Measurements from ENCODE around the gene SACM1L. TPM values are rescaled to one million over a fixed set of nuclear protein-coding genes. Genes with fewer than 3 reads are reported as not detected.

SACM1L gene
- total RNA-seq, 4 donors from 2014 or later, result 33.2 to 37.4 (median 36.2) TPM

DNA sequence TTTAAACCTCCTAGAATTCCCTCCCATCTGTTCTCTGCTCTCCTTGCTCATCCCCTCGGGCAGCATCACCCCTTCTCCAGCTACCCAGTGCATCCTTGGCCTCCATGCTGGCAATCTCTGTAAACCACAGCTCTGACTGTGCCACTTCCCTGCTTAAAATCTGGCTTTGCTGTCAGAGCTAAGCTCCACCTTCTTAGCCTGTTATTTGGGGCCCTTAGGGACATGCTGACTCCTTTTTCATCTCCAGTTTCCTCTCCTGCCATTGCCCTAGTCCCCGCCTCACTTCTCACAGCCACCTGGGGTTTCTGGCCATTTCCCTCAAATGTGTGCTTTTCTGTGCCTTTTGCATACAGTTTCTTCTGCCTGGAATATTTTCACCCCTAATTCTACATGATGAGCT is 101.4 kb downstream of the SACM1L start:
- no peak for TF ChIP-seq POLR2A (IDR thresholded peaks at IDR 0.05; ENCODE audit: low read depth)
- no peak for TF ChIP-seq POLR2AphosphoS5 (IDR thresholded peaks at IDR 0.05)
- no peak for TF ChIP-seq EP300 (IDR thresholded peaks at IDR 0.05)
- TF ChIP-seq, protein P1, sequence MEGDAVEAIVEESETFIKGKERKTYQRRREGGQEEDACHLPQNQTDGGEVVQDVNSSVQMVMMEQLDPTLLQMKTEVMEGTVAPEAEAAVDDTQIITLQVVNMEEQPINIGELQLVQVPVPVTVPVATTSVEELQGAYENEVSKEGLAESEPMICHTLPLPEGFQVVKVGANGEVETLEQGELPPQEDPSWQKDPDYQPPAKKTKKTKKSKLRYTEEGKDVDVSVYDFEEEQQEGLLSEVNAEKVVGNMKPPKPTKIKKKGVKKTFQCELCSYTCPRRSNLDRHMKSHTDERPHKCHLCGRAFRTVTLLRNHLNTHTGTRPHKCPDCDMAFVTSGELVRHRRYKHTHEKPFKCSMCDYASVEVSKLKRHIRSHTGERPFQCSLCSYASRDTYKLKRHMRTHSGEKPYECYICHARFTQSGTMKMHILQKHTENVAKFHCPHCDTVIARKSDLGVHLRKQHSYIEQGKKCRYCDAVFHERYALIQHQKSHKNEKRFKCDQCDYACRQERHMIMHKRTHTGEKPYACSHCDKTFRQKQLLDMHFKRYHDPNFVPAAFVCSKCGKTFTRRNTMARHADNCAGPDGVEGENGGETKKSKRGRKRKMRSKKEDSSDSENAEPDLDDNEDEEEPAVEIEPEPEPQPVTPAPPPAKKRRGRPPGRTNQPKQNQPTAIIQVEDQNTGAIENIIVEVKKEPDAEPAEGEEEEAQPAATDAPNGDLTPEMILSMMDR (IDR thresholded peaks at IDR 0.05), result no peak
- no peak overlapping the region for H3K4me3 ChIP-seq
- intact Hi-C loops (cut with DNase I), result no loop called here
- H3K36me3 ChIP-seq, result no peaks in the 10 kb centered on the region
- peaks cover 0 to 14% (median 8%) of the 10 kb centered on the region in 4 donors for H3K9me3 ChIP-seq
- peaks cover 0 to 13% (median 6%) of the 10 kb centered on the region in 4 donors for H3K27me3 ChIP-seq
- peaks cover 0 to 4% (median under 1%) of the 10 kb centered on the region in 4 donors for H3K4me1 ChIP-seq
- peak; percentile 70 for DNase-seq (ENCODE audit: extremely low spot score)
- 76% methylated on average over 2 of the region's 2 CpGs for WGBS
- H3K27ac ChIP-seq (replicated peaks in 1 of 4), result no peak overlapping the region

DNA sequence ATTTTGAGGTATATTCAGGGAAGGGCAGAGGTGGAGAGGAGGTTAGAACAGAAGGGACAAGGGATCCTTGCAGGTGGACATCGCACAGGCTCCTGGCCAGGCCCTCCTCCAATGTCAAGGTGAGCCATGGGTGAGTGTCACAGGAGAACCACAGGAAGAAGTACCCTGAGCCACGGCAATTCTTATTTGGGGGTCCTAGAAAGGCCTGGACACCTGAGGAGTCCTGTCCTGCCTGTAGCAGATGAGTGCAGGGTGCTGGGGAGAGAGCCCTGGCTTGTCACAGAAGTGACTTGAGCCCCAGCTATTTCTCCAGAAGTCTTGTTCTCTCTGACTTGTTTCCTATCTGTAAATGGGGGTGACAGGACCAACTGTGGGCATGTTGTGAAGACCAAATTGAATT is 102.8 kb downstream of the SACM1L start:
- TF ChIP-seq POLR2A (IDR thresholded peaks at IDR 0.05; ENCODE audit: low read depth) (no peak), EP300 (IDR thresholded peaks at IDR 0.05) (no peak), POLR2AphosphoS5 (IDR thresholded peaks at IDR 0.05) (no peak)
- TF ChIP-seq, protein P1 (IDR thresholded peaks at IDR 0.05), result no peak
- Histone ChIP-seq H3K27ac (replicated peaks in 1 of 4) (no peak overlapping the region), H3K9me3 (peaks cover 0 to 14% (median 8%) of the 10 kb centered on the region in 4 donors), H3K4me1 (peaks cover 11 to 17% (median 13%) of the 10 kb centered on the region in 4 donors), H3K4me3 (no peak overlapping the region), H3K27me3 (peaks cover 8 to 26% (median 20%) of the 10 kb centered on the region in 4 donors), H3K36me3 (no peaks in the 10 kb centered on the region)
- peak; percentile 86 for DNase-seq (ENCODE audit: extremely low spot score)
- WGBS, result 90% methylated on average over 2 of the region's 2 CpGs
- intact Hi-C loops (cut with DNase I), result no loop called here

DNA sequence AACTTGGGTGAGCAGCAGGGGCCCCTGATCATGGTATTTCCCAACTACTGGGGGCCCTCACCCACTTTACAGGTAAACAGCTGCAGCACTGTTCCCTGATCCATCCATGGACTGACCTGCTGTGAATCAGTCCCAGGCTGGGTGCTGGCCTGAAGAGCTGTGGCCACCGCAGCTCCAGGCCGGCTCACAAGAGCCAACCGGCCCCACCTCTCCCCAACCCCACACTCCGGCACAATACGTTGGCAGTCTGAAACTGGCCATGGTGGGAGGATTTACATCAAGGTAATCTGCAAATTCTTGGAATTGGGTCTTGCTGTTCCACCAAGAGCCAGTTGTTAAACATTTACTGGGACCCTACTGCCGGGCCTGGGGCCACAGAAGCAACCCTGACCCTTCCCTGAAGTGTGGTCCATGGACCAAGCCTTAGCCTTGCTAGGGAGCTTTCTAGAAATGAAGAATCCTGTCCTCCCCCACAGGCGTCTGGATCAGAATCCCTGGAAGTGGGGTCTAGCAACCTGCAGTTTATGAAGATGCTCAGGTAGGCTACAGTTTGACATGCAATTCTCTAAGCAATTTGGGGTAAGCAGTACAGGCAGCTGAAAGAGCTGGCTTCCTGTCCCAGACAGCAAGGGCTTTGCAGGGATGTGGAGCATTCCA is 103.4 kb downstream of the SACM1L start:
- intact Hi-C loops (cut with DNase I), result no loop called here
- H3K27ac ChIP-seq (replicated peaks in 1 of 4), result no peak overlapping the region
- WGBS, result 100% methylated on average over 3 of the region's 7 CpGs
- no peak overlapping the region for H3K4me3 ChIP-seq
- no peak for TF ChIP-seq POLR2A (IDR thresholded peaks at IDR 0.05; ENCODE audit: low read depth)
- no peak for TF ChIP-seq EP300 (IDR thresholded peaks at IDR 0.05)
- TF ChIP-seq, protein P1 (IDR thresholded peaks at IDR 0.05), result no peak
- no peak for TF ChIP-seq POLR2AphosphoS5 (IDR thresholded peaks at IDR 0.05)
- H3K36me3 ChIP-seq, result no peaks in the 10 kb centered on the region
- H3K27me3 ChIP-seq, result peaks cover 8 to 32% (median 24%) of the 10 kb centered on the region in 4 donors
- H3K4me1 ChIP-seq, result peaks cover 11 to 17% (median 13%) of the 10 kb centered on the region in 4 donors
- H3K9me3 ChIP-seq, result peaks cover 0 to 14% (median 8%) of the 10 kb centered on the region in 4 donors
- DNase-seq (ENCODE audit: extremely low spot score), result no peak

DNA sequence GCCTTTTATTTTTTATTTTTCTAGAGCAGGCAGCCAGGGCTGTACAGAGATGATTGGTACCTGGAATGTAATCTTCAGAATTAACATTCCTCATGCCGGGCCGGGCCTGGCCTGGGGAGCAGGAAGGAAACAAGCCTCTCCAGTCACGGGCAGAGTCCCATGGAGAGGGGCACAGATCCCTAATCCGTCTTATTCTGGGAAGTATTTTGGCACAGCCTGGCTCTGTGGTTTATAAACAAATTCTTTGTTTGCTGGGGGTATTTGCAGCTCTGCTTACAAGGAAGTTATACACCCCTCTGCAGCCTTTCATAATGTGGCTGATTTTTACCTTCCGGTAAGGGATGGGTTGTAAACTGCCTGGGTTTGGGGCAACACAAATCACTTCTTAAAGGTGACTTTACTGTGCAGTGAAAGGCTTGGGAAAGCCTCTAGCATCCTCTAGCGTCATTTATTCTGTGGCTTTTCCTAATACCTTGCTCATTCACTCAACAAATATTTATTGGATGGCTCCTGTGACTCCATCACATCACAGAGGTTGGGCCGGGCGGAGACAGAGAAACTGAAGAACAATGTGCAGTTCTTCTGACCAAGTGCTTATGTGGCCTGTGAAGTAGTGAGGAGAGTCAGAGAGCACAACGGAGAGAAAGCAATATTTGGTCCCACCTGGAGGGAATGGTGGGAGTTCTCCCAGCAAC is 104.4 kb downstream of the SACM1L start:
- Histone ChIP-seq H3K27me3 (peaks cover 8 to 40% (median 25%) of the 10 kb centered on the region in 4 donors), H3K36me3 (no peaks in the 10 kb centered on the region), H3K4me1 (peaks cover 11 to 17% (median 13%) of the 10 kb centered on the region in 4 donors), H3K4me3 (no peak overlapping the region), H3K27ac (replicated peaks in 1 of 4) (no peak overlapping the region), H3K9me3 (peaks cover 0 to 12% (median 8%) of the 10 kb centered on the region in 4 donors)
- TF ChIP-seq, protein P1 (IDR thresholded peaks at IDR 0.05), result no peak
- TF ChIP-seq POLR2A (IDR thresholded peaks at IDR 0.05; ENCODE audit: low read depth), result no peak
- no peak for TF ChIP-seq EP300 (IDR thresholded peaks at IDR 0.05)
- TF ChIP-seq POLR2AphosphoS5 (IDR thresholded peaks at IDR 0.05), result no peak
- no peak for DNase-seq (ENCODE audit: extremely low spot score)
- 73% methylated on average over 9 of the region's 9 CpGs for WGBS
- intact Hi-C loops (cut with DNase I), result no loop called here
